Umbilical cord (tissue), 2 donors: ENCODE data around the gene BTN1A1. TPM values are rescaled to one million over a fixed set of nuclear protein-coding genes. Genes with fewer than 3 reads are reported as not detected.
"Not testable (repeated sequence)": the region's sequence is repeated elsewhere in the genome, so short reads cannot be mapped to it uniquely, and the experiment has no call there.

Experiments
- DNase-seq: peaks from one replicate; pipeline ENCODE4 v3.0.0-alpha.2; 2015; ENCODE audit warnings: low spot score
- total RNA-seq: library from RNA; depleted of rRNA; stranded (reverse); fragments of >200 nt; gene quantifications from one replicate; pipeline ENCODE4 v1.2.3, GENCODE V29; 2014; ENCODE audit warnings: low replicate concordance; ENCODE audit not compliant: insufficient read depth

Gene BTN1A1, protein sequence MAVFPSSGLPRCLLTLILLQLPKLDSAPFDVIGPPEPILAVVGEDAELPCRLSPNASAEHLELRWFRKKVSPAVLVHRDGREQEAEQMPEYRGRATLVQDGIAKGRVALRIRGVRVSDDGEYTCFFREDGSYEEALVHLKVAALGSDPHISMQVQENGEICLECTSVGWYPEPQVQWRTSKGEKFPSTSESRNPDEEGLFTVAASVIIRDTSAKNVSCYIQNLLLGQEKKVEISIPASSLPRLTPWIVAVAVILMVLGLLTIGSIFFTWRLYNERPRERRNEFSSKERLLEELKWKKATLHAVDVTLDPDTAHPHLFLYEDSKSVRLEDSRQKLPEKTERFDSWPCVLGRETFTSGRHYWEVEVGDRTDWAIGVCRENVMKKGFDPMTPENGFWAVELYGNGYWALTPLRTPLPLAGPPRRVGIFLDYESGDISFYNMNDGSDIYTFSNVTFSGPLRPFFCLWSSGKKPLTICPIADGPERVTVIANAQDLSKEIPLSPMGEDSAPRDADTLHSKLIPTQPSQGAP
- 0.72 TPM for total RNA-seq

DNA sequence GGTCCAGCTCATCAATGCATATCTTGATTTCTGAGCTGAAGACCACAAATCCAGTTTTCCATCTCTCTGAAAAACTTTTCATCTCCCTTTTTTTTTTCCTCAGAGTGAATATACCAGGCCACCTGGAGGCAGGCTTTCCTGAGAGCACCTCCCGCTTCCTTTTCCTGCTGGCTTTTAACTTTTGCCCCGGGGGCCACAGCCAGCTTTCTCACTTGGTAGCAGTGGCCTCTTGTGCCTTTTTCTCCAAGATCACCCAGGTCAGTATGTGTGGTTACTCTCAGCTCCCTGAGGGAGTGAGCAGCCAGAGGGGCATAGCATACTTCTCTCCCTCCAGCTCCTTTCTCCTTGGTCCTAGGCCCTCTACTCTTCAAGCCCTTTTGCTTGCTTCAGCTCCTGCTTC, at the start of gene BTN1A1:
TSS of gene BTN1A1 (plus strand) at position 202 of the 400 bp plus-strand sequence. CDS start 984 bp downstream, outside the sequence.
- no peak for DNase-seq

DNA sequence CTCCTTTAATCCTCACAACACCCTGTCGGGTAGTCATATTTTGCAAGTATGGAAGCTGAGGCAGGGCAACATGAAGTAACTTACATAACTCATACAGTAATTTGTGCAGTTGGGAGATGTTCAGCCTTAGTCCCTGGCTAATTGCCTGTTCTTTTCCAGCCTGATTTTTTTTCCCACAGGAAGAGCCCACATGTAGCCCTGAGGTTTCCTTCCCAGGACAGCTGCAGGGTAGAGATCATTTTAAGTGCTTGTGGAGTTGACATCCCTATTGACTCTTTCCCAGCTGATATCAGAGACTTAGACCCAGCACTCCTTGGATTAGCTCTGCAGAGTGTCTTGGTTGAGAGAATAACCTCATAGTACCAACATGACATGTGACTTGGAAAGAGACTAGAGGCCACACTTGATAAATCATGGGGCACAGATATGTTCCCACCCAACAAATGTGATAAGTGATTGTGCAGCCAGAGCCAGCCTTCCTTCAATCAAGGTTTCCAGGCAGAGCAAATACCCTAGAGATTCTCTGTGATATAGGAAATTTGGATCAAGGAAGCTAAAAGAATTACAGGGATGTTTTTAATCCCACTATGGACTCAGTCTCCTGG, 47.4 kb upstream of the BTN1A1 start:
- DNase-seq: no peak

DNA sequence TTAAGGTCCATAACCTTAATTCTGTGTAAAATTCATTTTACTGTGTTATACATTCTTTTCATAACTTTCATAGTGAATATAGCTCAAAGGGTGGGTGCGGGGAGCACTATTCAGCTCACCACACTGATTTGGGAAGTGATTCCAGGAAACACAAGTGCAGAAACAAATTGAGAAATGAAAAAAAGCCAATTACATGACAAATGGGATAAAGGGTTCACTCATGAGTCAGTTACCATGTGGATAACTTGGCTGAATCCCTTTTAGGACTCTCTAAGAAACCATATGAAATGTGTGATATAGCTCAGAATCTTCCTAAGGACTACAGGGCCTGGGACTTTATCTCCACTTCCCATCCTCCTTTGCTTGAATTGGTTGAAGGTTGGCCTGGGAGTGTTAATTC, 45.5 kb upstream of the BTN1A1 start:
- no peak for DNase-seq

DNA sequence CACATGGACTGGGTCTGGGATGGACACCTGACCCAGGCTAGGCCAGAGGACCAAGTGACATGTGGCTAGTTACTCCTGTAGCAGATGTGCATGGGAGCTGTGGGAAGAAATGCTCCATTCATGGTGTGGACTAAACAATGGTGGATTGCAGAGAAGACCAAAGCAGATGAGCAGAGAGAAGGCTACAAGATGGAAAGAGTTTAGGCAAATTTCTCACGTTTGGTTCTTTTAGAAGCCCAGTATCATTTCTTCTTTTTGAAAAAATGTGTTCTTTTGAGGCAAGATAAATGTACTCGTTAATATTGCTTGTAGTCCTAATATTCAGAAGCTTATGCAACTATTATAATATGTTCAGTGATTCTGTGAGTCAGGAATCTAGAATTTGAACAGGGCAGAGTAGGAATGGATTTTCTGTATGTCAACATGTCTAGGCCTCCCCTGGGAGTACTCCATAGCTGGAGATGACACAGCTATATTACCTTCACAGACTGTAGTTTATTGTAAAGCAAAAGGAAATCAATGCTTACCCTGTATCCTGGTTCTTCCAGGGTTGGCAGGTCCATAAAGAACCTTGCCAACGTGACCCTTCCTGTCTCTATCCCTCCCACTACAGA, 44.6 kb upstream of the BTN1A1 start:
- DNase-seq: no peak

DNA sequence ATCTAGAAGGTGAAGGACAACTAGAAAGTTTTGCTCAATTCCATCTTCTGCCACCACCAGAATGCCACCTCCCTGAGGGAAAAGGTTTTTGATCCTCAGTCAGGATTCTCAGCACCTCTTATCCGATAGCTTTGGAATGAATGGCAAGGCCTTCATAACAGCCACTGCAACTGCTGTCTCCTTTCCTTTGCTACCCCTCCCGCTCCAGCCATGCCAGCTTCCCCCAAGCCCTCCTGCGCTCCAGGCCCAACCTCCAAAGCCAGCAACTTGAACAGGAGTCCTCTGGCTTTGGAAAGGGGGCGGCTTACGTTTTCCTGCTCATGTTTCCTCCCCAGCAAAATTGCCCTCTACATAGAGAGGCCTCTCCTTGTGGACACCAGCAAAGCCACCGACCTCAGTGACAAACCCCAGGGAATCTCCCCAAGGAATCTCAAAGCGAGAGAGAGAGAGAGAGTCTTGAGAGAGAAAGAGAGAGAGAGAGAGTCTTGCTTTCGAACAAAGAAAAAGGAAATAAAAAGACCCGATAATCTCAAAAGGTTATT, 42.8 kb upstream of the BTN1A1 start:
- no peak for DNase-seq

DNA sequence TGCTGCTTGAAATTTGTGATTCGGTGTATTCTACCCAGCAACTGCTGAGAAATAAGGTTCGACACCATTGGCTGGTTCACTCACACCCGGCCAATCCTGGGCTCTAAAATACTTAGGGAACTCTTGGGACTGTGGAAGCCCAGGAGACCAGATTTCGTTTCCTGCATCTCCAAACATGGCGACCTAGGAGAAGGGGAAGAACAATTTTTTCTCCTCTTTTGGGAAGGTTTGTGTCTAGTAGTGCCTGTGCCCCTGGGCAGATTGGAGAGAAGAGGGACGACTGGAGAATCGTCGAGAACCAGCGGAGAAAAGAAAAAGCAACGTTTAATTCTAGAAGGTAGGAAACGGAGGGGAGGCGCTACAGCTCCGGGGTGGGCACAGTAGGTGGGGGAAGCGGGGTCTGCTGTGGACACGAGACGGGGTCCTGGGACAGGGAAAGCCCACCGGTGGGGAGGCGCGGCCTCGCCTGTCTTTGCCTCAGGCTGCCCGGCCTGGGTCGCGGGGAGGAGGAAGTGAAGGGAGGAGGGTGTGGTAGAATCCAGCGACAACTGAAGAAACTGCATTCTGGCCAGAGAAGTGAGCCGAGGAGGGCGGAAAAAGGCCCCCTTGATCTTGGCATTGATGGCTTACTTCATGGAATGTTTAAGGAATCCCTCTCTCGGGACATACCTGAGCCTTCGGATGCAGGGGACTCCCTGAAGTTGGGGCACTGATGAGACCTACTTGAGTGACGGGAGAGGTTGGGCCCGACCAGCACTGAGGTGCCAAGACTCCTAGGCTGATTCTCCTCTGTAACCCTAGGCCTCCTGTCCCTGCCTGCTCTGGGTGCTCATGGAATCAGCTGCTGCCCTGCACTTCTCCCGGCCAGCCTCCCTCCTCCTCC, 42.1 kb upstream of the BTN1A1 start, which contains the start of gene BTN2A1:
TSS of gene BTN2A1 (plus strand) at position 150 of the 883 bp plus-strand sequence. CDS start at position 832, 682 bp downstream.
- peak; percentile 98 for DNase-seq

DNA sequence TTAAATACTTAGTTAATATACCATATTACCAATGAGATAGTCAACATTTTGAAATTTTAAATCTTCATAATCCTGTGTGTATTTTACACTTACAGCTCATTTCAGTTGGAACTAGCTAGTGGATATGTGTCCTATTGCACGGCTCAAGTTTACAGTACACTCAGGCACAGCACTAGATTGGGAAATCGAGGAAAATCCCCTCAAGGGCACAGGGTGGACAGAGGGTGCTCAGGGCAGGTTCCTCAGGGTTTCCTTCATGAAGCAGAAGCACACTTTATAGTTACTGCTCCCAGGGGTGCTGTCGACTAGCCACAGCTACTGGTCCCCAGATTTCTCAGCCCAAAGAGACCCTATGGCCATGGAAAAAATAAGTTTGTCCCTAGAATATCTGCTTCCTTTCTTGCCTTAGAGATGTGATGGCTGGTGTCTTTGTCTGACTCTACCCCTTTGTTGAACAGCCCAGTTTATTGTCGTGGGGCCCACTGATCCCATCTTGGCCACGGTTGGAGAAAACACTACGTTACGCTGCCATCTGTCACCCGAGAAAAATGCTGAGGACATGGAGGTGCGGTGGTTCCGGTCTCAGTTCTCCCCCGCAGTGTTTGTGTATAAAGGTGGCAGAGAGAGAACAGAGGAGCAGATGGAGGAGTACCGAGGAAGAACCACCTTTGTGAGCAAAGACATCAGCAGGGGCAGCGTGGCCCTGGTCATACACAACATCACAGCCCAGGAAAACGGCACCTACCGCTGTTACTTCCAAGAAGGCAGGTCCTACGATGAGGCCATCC, 40.9 kb upstream of the BTN1A1 start:
- no peak for DNase-seq

DNA sequence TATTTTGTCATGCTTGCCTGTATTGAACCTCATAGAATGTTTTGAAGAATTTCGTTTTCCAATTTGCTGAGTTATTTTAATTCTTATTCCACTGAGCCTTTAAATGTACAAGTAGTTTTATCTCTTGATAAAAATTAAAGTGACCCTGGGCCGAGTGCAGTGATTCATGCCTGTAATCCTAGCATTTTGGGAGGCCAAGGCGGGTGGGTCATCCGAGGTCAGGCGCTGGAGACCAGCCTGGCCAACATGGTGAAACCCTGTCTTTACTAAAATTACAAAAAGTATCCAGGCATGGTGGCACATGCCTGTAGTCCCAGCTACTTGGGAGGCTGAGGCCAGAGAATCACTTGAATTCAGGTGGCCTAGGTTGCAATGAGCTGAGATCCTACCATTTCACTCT, 38.8 kb upstream of the BTN1A1 start:
- not testable (repeated sequence) for DNase-seq

DNA sequence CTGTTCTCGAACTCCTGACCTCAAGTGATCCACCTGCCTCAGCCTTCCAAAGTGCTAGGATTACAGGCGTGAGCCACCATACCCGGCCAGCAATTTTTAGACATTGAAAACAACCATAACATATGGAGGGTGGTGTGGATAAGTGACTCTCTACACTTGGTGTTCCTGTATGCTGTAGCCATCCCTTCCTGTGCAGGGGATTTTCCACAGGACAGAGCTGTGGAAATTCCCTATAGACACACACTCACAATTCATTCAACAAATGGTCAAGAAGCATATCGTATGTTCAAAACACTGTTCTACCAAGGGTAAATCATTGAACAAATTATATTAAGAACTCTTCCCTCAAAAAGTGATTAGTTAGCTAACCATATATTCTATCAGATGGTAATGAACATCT, 36.1 kb upstream of the BTN1A1 start:
- DNase-seq: no peak

DNA sequence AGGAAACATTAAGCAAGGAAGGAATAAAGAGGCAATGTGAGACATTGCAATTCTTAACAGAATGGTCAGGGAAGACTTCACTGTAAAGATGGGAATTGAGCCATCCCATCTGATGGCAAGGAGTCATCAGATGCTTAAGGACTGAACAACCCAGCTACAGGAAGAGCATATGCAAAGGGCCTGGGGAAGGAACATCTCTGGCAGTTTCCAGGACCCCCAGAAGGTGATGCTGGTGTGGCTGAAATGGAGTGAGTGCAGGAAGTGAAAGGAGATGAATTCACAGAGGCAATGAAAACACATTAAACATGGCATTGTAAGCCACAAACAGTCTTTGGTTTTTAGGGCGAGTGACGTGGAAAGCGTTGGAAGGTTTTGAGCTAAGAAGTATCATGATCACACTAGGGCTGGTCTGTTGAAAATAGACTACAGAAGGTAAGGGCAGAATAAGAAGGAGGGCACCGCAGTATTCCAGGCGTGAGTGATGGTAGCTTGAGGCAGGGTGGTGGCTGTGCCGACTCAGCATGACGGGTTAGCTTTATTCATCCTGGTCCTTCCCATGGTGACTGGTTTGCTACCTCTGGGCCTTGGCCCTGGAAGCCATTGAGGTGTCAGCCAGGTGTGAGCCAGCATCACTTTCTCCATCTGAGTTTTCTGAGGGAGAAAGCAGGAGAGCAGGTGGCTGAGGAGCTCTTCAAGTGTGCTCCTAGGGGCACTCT, 35.5 kb upstream of the BTN1A1 start:
- DNase-seq: no peak

DNA sequence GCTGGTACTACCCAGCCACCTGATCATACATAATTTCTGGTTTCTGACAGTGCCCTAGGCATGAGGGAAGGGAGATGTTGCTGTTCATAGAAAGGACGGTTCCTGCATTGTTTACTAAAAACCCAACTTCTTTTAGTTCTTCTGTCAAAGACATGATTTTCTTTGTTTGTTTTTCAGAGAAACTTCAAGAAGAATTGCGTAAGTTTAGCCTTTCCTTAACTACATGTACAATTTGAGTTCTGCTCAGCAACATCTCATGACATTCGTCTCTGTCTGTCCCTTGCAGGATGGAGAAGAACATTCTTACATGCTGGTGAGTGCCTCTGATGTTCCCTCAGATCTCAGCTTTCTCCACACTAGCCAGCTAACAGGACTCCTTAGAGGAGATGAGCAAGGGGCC, 34.3 kb upstream of the BTN1A1 start:
- no peak for DNase-seq

DNA sequence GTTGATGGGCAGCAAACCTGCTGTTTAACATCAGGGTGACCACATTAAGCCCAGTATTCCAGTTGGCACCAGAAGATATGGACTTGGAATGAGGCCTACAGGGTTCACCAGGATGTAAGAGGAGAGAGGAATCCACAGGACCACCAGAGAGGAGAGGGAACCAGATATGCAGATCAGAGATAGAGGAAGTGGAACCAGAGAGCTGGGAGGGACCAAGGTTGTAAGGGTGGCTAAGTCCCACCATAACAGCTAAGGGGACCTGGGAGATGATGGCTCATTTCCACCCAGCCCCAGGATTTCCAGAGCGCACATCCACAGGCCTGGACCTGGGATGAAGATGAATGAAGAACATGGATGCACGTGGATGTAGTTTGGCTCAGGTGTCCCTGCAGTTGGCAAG, 31.3 kb upstream of the BTN1A1 start:
- no peak for DNase-seq

DNA sequence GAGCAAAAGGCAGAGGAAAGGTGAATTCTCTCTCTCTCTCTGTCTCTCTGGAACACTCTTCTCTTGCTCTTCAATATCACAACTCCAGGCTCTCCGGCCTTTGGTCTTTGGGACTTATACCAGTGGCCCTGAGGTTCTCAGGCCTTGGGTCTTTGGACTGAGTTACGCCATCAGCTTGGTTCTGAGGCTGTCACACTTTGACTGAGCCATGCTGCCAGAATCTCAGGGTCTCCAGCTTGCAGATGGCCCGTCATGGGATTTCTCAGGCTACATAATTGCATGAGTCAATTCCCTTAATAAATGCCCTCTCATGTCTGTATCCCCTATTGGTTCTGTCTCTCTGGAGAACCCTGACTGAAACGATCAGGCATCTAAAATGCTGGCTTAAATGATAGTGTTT, 29.5 kb upstream of the BTN1A1 start:
- DNase-seq: no peak

DNA sequence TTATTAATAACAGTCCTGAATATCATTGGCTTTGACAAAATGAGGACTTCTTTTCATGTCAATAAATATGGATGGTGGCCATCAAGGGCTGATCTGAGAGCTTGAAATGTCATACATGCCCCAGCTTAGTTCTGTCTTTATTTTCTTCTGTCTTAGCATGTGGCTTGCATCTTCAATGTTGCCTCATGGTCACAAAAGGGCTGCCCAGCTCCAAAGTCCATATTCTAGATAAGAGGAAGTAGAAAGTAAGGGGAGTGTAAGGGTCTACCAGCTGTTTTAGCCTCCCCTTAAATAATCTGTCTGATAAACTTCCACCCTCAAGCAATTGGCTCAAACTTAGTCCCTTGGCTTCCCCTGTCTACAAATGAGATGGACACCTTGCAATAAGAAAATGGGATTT, 28.1 kb upstream of the BTN1A1 start:
- no peak for DNase-seq

DNA sequence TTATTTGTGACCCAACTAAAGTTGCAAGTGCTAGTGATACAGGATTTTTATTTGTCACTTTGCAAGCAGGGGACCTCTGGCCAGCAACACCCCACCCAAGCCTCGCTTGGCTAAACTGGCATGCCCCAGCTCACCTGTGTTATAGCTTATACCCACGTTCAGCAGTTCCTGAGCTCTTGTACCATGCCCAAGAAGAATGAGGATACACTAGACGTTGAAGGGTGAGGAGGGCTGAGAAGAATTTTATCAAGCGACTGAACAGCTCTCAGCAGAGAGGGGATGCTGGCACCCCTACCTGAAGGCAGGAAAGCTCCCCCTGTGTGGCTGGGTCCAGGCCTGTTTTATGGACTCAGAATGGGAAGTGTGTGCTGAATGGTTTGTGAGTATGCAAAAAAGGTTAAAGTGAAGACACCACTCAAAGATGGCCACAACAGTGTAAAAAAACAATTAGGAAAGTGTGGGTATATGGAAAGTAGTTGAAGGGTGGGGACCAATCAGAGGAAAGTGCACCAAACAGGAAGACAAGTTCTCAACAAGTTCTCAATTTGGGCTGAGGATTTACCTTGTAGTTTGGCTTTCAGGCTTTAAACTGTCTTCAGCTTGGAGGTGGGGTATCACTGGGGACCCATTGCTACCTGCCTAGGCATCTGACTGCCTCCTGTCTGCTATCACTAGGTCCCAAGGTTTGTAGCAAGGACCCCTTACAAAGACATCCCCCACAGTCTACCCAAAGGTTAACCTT, 27.4 kb upstream of the BTN1A1 start:
- DNase-seq: no peak

DNA sequence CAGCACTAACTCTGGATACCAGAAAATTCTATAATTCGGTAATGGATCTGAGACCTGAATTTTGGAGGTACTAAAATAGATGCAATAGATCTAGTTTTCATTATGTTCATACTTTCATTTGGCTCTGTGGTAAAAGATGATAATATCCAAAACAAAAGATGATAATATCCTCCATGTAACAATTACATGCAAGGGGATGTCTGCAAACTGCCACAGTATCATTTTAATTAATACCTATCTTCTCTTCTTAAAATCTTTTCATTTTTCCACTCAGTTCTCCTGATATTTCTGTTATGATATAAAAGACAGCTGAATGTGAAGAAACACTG, 26.7 kb upstream of the BTN1A1 start:
- no peak for DNase-seq

DNA sequence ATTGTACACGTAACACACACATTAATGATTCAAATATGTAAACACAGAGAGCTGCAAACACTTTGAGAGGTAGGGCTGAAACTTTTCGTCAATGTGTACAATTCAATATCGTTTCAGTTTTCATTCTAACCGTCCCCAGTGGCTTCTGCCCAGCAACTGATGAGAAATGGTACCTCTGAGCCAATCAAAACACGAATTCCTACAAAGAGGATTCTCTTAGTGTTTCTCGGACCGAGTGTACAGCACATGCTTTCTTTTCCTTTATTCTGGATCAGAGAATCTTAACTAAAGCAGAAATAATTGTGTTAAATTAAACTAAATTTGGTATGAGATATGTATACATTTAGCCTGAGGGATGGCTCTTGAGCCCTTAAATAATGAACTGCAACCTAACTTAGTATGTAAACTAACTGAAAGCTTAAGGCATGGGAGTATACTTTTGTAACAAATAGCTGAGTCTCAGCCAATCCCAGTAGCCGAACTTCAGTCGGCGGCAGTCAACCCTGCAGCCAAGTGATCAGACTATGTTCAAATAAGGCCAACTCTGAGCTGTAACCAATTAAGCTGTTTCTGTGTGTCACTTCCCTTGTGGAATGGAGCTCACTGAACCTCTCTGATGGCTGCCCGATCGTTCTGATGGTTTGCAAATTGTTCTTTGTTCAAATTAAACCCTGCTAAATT, 26.2 kb upstream of the BTN1A1 start:
- peak; percentile 95 for DNase-seq

DNA sequence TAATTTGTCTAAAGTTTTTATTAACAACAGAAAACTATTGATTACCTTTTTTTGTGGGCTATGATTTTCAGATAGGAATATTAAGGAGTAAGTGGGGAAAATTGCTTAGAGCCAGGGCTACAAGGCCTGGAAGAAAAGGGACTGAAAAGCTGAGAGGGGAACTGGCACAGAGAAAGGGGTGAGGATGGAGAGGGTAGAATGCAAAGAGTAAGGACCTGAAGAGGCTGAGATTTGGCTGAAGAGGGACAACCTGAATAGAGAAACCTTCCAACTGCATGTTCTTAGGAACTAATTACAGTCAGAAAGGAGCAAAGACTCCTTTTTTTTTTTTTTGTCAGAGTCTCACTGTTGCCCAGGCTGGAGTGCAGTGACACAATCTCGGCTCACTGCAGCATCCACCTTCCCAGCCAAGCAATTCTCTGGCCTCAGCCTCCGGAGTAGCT, 25.6 kb upstream of the BTN1A1 start:
- no peak for DNase-seq
